Tibial nerve (tissue), 3 donors: ENCODE results near the gene BRICD5.

ENCODE experiments used
- CTCF ChIP-seq, 5 experiments: fragments of 200-600 bp in 3 of 5; fragments of 450-650 bp in 2 of 5; sonication (generic) in 3 of 5; IDR thresholded peaks; one replicate each; pipeline ENCODE4 v1.5.1; 2016 to 2019; ENCODE audit warnings: antibody characterized with exemption in 5 of 5, mild to moderate bottlenecking in 3 of 5, moderate library complexity in 2 of 5
- POLR2A ChIP-seq, 2 donors: fragments of 450-650 bp; IDR thresholded peaks; one replicate each; pipeline ENCODE4 v1.6.1; 2017; ENCODE audit warnings: antibody characterized with exemption in 2 of 2, mild to moderate bottlenecking in 2 of 2, moderate library complexity in 2 of 2

- TF ChIP-seq CTCF (IDR thresholded peaks at IDR 0.05) (peak in 1 of 5 experiments; percentile 4), POLR2A (IDR thresholded peaks at IDR 0.05) (no peak)
Observed at GRCh38 chr16:2205967-2206313, 4.7 kb downstream of the BRICD5 start.
